Choroid plexus epithelial cell (primary cell): ENCODE measurements around the gene ADAMTS13.
"Not testable (repeated sequence)": the region's sequence is repeated elsewhere in the genome, so short reads cannot be mapped to it uniquely, and the experiment has no call there.

ENCODE experiments used
- DNase-seq: peaks from one replicate; pipeline ENCODE4 v3.0.0-alpha.2; 2010; ENCODE audit warnings: low read depth
- H3K4me3 ChIP-seq: 2 replicates; pipeline ENCODE4 v1.5.1; 2011; ENCODE audit warnings: low read depth, mild to moderate bottlenecking, control low read depth, low read length, moderate library complexity
- CTCF ChIP-seq: conservative IDR thresholded peaks from 2 replicates; pipeline ENCODE4 v1.5.1; 2011; ENCODE audit warnings: low read depth, mild to moderate bottlenecking, control low read depth, inconsistent platforms, low read length, moderate library complexity

ADAMTS13 gene

GRCh38 chr9:133421615-133422542 lies at the start of gene ADAMTS13:
Gene ADAMTS13 (plus strand): TSS chr9:133422367. CDS start chr9:133422444, 77 bp downstream.
- peak; percentile 21 for DNase-seq
- TF ChIP-seq CTCF, result peak; percentile 31
- no peak within 1 kb of the TSS for H3K4me3 ChIP-seq

GRCh38 chr9:133374612-133375115 lies 47.5 kb upstream of the ADAMTS13 start:
- H3K4me3 ChIP-seq, result peak overlapping the region; percentile 83
- DNase-seq, result peak; percentile 72
- no peak for TF ChIP-seq CTCF

GRCh38 chr9:133375116-133375723 lies 46.9 kb upstream of the ADAMTS13 start:
- peak; percentile 51 for DNase-seq
- H3K4me3 ChIP-seq, result peak overlapping the region; percentile 83
- no peak for TF ChIP-seq CTCF

GRCh38 chr9:133375724-133376654 lies 46.2 kb upstream of the ADAMTS13 start, which contains the start of the genes STKLD1 and SURF4:
Gene STKLD1 (plus strand): TSS chr9:133376366. CDS start chr9:133376474, 108 bp downstream.
Gene SURF4 (minus strand): TSS chr9:133376060. CDS start chr9:133375969, 91 bp downstream.
- no peak for TF ChIP-seq CTCF
- DNase-seq, result peak; percentile 98
- peak within 1 kb of the TSS; percentile 83 for H3K4me3 ChIP-seq

- not testable (repeated sequence) for DNase-seq, H3K4me3 ChIP-seq
These were observed 44.9 kb upstream of the ADAMTS13 start for GRCh38 chr9:133377280-133377679.

GRCh38 chr9:133377721-133378216 lies 44.4 kb upstream of the ADAMTS13 start:
- no peak overlapping the region for H3K4me3 ChIP-seq
- no peak for TF ChIP-seq CTCF
- peak; percentile 70 for DNase-seq
